Aorta (tissue), 5 donors: ENCODE results near the gene TMCC3. TPM values are rescaled to one million over a fixed set of nuclear protein-coding genes. Genes with fewer than 3 reads are reported as not detected.
"Not testable (repeated sequence)": the region's sequence is repeated elsewhere in the genome, so short reads cannot be mapped to it uniquely, and the experiment has no call there.

Source experiments
- ATAC-seq: fragments of 200-7000 bp; cut with Tn5 transposase; one replicate; pipeline ENCODE4 v1.9.1; 2022; ENCODE audit warnings: moderate library complexity; ENCODE audit not compliant: low FRiP score
- DNase-seq, 2 donors: peaks; one replicate each; pipeline ENCODE4 v3.0.0-alpha.2; 2020
- H3K27ac ChIP-seq, 2 donors: one replicate each; pipeline ENCODE4 v1.5.1; 2013; ENCODE audit warnings: low read length in 2 of 2, mild to moderate bottlenecking in 2 of 2, moderate library complexity in 2 of 2, control low read depth in 1 of 2, inconsistent platforms in 1 of 2, low read depth in 1 of 2
- H3K27me3 ChIP-seq, 2 donors: one replicate each; pipeline ENCODE4 v1.6.1; 2013; ENCODE audit warnings: control low read depth in 1 of 2, low read length in 1 of 2, mild to moderate bottlenecking in 1 of 2, moderate library complexity in 1 of 2; ENCODE audit not compliant: insufficient read depth in 2 of 2, control insufficient read depth in 1 of 2
- H3K36me3 ChIP-seq, 2 donors: one replicate each; pipeline ENCODE4 v1.6.1; 2013; ENCODE audit warnings: control low read depth in 1 of 2, low read length in 1 of 2, mild to moderate bottlenecking in 1 of 2; ENCODE audit not compliant: insufficient read depth in 2 of 2, control insufficient read depth in 1 of 2
- H3K4me1 ChIP-seq, 2 donors: one replicate each; pipeline ENCODE4 v1.6.1; 2013; ENCODE audit warnings: low read length in 2 of 2, control low read depth in 1 of 2, mild to moderate bottlenecking in 1 of 2, moderate library complexity in 1 of 2; ENCODE audit not compliant: insufficient read depth in 2 of 2, control insufficient read depth in 1 of 2
- H3K4me3 ChIP-seq, 2 donors: one replicate each; pipeline ENCODE4 v1.5.1; 2013; ENCODE audit warnings: low read length in 2 of 2, control low read depth in 1 of 2, mild to moderate bottlenecking in 1 of 2
- H3K9me3 ChIP-seq: one replicate; pipeline ENCODE4 v1.6.1; 2013; ENCODE audit warnings: mild to moderate bottlenecking, low read length; ENCODE audit not compliant: control insufficient read depth
- WGBS, 2 donors: extraction: QIAGEN DNeasy Blood & Tissue Kit; methylation state at CpG; one replicate each; pipeline ENCODE4 v1.1.7; 2013; 5-methylcytosine and 5-hydroxymethylcytosine counted together
- intact Hi-C, 2 donors: fragments of 100-400 bp; cut with DNase I; formaldehyde crosslinking; loops; one replicate each; pipeline versions ENCODE4 v1.14.2 to v1.15.0; 2022
- long read RNA-seq, 2 donors: library from polyadenylated mRNA; unstranded; transcript quantifications; one replicate each; pipeline ENCODE4 v2.0.0, GENCODE V29; 2020 to 2021
- polyA plus RNA-seq, 2 donors: library from polyadenylated mRNA; stranded (reverse); fragments of 200-250 nt; gene quantifications; one replicate each; pipeline ENCODE4 v1.2.3, GENCODE V29; 2013
- total RNA-seq, 2 donors: library from RNA; stranded (reverse); fragmentation: NEBNext Ultra II Directional; extraction: Animal tissue kit (Norgen Biotek cat#: 25700); gene quantifications; one replicate each; pipeline ENCODE4 v1.2.1, GENCODE V29; 2021
- donor health status: healthy with polysubstance abuse.
- donor health status: Bipolar disorder and iron deficiency.
- donor health status: DM: no; HTN: no; CAD: no.
- donor health status: DM: no; HTN: no; CAD: no.
- donor health status: DM: yes; HTN: yes; CAD: no.

The TMCC3 gene, protein sequence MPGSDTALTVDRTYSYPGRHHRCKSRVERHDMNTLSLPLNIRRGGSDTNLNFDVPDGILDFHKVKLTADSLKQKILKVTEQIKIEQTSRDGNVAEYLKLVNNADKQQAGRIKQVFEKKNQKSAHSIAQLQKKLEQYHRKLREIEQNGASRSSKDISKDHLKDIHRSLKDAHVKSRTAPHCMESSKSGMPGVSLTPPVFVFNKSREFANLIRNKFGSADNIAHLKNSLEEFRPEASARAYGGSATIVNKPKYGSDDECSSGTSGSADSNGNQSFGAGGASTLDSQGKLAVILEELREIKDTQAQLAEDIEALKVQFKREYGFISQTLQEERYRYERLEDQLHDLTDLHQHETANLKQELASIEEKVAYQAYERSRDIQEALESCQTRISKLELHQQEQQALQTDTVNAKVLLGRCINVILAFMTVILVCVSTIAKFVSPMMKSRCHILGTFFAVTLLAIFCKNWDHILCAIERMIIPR
- total RNA-seq = 10 to 100 TPM; 15.5 to 16.8 TPM
- 1 to 10 TPM in 1 of 2 donors, under 1 TPM in 1; 0.74 to 9.5 TPM for polyA plus RNA-seq
- long read RNA-seq, donor 1, full-length matches to known transcripts = 3 of 19 reads
- long read RNA-seq, donor 1, partial matches to known transcripts = 4 of 19 reads
- long read RNA-seq, donor 1, other reads (novel, unspliced or antisense) = 12 of 19 reads
- long read RNA-seq, donor 2, full-length matches to known transcripts = 3 of 9 reads
- long read RNA-seq, donor 2, partial matches to known transcripts = 1 of 9 reads
- long read RNA-seq, donor 2, other reads (novel, unspliced or antisense) = 5 of 9 reads

- no peaks in the 10 kb centered on the region for H3K36me3 ChIP-seq
- peak within 1 kb of the TSS; percentile 71 to 74 for H3K4me3 ChIP-seq
- no peaks in the 10 kb centered on the region for H3K27me3 ChIP-seq
- no peak within 1 kb of the TSS for H3K27ac ChIP-seq
- WGBS, 2 donors = 1% methylated on average over 35 to 82 of the region's 82 CpGs
- H3K9me3 ChIP-seq = no peaks in the 10 kb centered on the region
- intact Hi-C loops = no loop called here
- H3K4me1 ChIP-seq = no peaks in the 10 kb centered on the region
- ATAC-seq = peak; percentile 80
- DNase-seq = peak; percentile 74 to 87
Observed at GRCh38 chr12:94650143-94651056, at the start of gene TMCC3. TSS of gene TMCC3 (minus strand) at chr12:94650557. CDS start at chr12:94650430, 127 bp downstream.

- intact Hi-C loops = no loop called here
- Histone ChIP-seq H3K4me3 (no peak overlapping the region), H3K4me1 (peaks cover 2 to 3% of the 10 kb centered on the region in 2 donors), H3K9me3 (no peaks in the 10 kb centered on the region), H3K36me3 (no peaks in the 10 kb centered on the region), H3K27me3 (no peaks in the 10 kb centered on the region), H3K27ac (peak overlapping the region in 1 of 2 donors; percentile 21)
- no peak for ATAC-seq
- 21 to 25% methylated on average over 1 of the region's 1 CpG for WGBS, 2 donors
- DNase-seq = no peak
Observed at GRCh38 chr12:94699801-94700200, 49.4 kb upstream of the TMCC3 start.

GRCh38 chr12:94698578-94698977 is 48.2 kb upstream of the TMCC3 start:
- ATAC-seq = no peak

DNA sequence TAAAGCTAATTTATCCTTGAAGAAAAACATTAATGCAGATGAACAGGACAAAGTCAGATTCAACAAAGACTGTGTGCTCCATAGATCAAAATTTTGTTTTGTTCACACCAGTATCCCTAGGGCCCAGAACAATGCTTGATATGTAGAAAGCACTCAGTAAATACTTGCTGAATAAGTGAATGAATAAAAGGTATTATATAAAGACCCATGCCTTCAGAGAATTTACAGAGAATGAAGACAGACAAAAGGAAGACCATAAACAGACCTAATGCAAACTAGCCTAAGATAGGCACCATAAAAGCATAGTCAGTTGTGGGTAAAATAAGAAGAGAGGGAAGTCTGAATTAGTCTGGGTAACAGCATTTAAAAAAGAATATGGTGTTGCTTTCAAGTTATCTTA is 47.3 kb upstream of the TMCC3 start:
- Histone ChIP-seq H3K9me3 (no peaks in the 10 kb centered on the region), H3K27ac (no peak overlapping the region), H3K4me3 (no peak overlapping the region), H3K36me3 (no peaks in the 10 kb centered on the region), H3K27me3 (no peaks in the 10 kb centered on the region), H3K4me1 (peaks cover 2 to 3% of the 10 kb centered on the region in 2 donors)
- no peak for ATAC-seq
- no peak for DNase-seq
- intact Hi-C loops = no loop called here

More at GRCh38 chr12:94698578-94698977, 48.2 kb upstream of the TMCC3 start:
- Histone ChIP-seq H3K27me3 (no peaks in the 10 kb centered on the region), H3K4me1 (peaks cover 2 to 3% of the 10 kb centered on the region in 2 donors), H3K27ac (peak overlapping the region in 1 of 2 donors; percentile 25), H3K9me3 (no peaks in the 10 kb centered on the region), H3K4me3 (no peak overlapping the region), H3K36me3 (no peaks in the 10 kb centered on the region)
- no peak for DNase-seq
- intact Hi-C loops = no loop called here
- 9 to 14% methylated on average over 3 of the region's 3 CpGs for WGBS, 2 donors

GRCh38 chr12:94694732-94695131 is 44.4 kb upstream of the TMCC3 start:
- H3K4me1 ChIP-seq = peaks cover 0 to 3% of the 10 kb centered on the region in 2 donors
- H3K9me3 ChIP-seq = no peaks in the 10 kb centered on the region
- no peak for ATAC-seq
- 96 to 97% methylated on average over 11 of the region's 11 CpGs for WGBS, 2 donors
- H3K27me3 ChIP-seq = no peaks in the 10 kb centered on the region
- no peak for DNase-seq
- no peak overlapping the region for H3K4me3 ChIP-seq
- no peaks in the 10 kb centered on the region for H3K36me3 ChIP-seq
- intact Hi-C loops = no loop called here
- H3K27ac ChIP-seq = no peak overlapping the region

DNA sequence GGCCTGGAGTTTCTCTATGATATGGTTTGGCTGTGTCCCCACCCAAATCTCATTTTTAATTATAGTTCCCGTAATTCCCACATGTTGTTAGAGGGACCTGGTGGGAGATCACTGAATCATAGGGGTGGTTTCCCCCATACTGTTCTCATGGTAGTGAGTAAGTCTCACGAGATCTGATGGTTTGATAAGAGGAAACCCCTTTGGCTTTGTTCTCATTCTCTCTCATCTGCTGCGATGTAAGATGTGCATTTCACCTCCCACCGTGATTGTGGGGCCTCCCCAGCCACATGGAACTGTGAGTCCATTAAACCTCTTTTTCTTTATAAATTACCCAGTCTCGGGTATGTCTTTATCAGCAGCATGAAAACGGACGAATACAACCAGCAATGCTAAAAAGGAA is 42.5 kb upstream of the TMCC3 start:
- WGBS, 2 donors = 88 to 89% methylated on average over 7 of the region's 7 CpGs

GRCh38 chr12:94690198-94690771 is 39.9 kb upstream of the TMCC3 start:
- DNase-seq = no peak
- 15 to 18% methylated on average over 5 of the region's 5 CpGs for WGBS, 2 donors
- no peaks in the 10 kb centered on the region for H3K4me1 ChIP-seq
- H3K27ac ChIP-seq = peak overlapping the region in 1 of 2 donors; percentile 49
- H3K27me3 ChIP-seq = no peaks in the 10 kb centered on the region
- H3K4me3 ChIP-seq = no peak overlapping the region
- H3K36me3 ChIP-seq = no peaks in the 10 kb centered on the region
- no peaks in the 10 kb centered on the region for H3K9me3 ChIP-seq
- ATAC-seq = peak; percentile 73
- intact Hi-C loops = no loop called here

More for the DNA sequence above, 42.5 kb upstream of the TMCC3 start:
- DNase-seq, H3K4me1 ChIP-seq, H3K36me3 ChIP-seq, H3K27me3 ChIP-seq, H3K9me3 ChIP-seq, H3K27ac ChIP-seq, ATAC-seq, H3K4me3 ChIP-seq, intact Hi-C loops: not testable (repeated sequence)

DNA sequence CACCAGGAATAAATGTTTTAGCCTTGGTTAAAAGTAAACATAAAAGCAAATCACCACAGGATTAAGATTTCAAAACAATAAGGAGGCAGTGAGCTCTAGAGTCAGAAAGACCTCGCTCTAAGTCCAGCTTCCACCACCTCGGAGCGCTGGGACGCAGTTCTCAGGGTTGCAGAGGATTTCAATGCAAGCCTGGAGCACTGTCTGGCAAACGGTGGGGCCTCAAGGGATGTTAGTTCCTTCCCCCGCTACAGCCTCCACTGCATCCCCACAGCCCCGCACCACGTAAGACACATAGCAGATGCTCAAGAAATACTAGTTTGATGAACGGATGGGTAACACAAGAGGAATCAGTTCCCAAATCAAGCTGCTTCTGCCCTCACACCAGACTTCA is 39.3 kb upstream of the TMCC3 start:
- DNase-seq = no peak
- intact Hi-C loops = no loop called here

More for the DNA sequence above, 39.3 kb upstream of the TMCC3 start:
- no peaks in the 10 kb centered on the region for H3K36me3 ChIP-seq
- H3K27ac ChIP-seq = peak overlapping the region in 1 of 2 donors; percentile 49
- H3K9me3 ChIP-seq = no peaks in the 10 kb centered on the region
- H3K4me1 ChIP-seq = no peaks in the 10 kb centered on the region
- no peaks in the 10 kb centered on the region for H3K27me3 ChIP-seq
- 41 to 51% methylated on average over 9 of the region's 9 CpGs for WGBS, 2 donors
- ATAC-seq = peak; percentile 58
- no peak overlapping the region for H3K4me3 ChIP-seq
